Brain pericyte (primary cell): ENCODE results near the gene PAQR4.

Experiments
- DNase-seq: peaks from one replicate; pipeline ENCODE4 v3.0.0-alpha.2; 2012; ENCODE audit warnings: low read depth, low spot score

PAQR4 gene

DNA sequence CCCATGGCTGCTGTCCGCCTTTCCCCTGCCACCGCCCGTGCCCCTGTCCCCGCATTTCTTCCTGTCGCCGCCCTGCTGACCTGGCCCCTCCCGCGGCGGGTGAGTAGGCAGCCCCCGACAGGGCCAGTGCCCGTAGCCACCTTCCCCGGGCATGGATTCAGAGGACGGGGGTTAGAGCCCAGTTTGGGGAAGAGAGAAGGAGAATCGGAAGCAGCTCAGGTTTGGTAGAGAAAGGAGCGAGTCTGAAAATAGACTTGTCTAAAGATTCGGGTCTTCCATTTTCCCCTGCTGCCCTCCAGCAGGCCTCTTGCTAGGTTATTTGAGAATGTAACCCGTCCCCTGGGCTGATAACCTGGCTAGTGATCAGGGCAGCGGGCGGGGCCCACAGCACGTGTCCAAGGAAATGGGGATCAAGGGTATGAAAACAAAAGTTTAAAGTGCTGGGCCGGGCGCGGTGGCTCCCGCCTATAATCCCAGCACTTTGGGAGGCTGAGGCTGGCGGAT lies 35.7 kb downstream of the PAQR4 start:
- no peak for DNase-seq

DNA sequence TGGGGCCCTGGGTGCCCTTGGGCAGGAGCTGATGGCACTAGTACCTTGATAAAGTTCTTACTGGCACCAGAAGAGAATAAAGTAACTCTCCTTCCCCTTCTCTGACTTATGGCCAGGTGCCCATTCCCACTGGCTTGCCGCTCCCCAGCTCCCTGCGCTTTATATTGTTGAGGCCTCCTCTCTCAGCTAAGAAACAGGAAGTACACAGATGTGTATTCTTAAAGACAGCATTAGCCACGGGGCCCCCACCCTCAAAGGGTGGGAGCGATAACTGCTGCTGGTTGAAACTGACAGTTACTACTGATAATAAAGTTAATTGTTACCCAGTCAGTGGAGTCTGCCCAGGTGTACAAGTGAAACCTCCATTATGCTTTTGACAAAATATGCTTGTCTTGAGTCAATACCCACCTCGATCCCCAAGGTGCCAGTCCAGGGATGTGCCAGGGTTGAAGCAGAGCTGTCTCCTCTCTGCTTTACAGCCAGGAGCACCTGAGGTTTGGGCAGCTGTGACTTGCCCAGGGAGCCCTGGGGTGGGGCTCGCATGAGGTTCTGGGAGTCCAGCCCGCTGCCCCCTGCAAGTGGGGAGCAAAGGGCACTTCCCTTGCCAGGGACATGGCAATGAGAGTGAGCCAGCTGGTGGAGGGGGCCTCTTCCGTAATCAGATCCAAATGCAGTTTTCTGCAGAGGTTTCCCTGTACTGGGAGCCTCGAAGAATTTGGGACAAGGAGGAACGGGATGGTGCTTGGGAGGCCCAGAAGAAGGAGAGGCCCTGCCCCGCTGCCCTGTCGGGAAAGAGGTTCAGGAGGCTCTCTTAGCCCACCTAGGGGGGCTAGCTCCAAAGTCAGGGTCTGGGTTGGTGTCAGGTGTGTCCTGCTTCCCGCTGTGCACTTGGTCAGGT lies 38.2 kb downstream of the PAQR4 start:
- DNase-seq: no peak

GRCh38 chr16:3007957-3008689 lies 39.0 kb downstream of the PAQR4 start:
- DNase-seq: no peak

DNA sequence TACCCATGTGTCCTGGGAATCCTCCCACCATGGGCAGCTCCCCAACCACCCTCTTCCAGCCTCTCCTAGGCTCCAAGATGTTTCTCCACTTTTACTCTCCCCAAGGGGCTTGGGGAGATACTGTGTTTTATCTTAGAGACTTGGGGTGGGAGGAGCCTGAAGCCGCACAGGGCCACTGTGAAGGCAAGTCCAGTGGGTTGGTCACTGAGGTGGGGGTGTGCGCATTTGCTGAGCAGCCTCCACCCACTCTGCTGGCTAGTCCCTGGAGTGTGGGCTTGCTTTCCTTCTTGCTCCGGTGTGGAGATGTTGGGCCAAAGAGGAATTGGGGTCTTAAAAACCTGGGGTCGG lies 39.5 kb downstream of the PAQR4 start:
- no peak for DNase-seq

DNA sequence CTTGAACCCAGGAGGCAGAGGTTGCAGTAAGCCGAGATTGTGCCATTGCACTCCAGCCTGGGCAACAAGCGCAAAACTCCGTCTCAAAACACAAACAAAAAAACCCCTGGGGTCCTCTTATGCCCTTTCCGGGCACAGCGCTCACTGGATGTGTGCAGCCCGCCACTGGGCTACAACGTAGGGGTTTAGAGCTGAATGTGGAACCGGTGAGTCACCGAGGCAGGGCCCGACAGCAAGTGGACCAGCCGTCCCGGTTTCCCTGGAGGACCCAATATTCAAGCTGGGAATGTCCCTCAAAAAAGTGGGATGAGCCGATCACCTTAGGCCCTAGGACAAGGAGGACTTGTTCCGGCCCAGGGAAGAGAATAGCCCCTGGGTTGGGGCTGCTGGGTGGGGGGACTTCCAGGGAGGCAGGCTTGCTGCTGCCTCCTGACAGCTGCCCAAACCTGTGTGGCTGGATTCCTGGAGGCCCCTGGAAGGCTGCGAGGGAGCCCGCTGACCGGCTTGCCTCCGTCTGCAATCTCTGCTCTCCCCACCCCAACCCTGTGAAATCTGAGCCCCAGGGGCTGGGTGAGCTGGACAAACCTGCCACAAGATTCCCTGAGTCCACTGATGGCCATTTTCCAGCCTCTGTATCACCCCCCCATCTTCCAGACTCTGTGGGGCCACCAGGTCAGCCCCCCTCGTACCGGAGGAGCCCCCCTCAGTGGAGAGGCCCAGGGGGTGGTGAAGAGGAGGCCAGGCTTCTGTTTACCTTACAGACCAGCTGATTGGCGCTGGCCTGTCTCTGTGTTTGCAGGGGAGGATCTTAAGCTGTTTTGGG lies 40.6 kb downstream of the PAQR4 start:
- DNase-seq: no peak

GRCh38 chr16:3010510-3010909 lies 41.4 kb downstream of the PAQR4 start:
- no peak for DNase-seq

DNA sequence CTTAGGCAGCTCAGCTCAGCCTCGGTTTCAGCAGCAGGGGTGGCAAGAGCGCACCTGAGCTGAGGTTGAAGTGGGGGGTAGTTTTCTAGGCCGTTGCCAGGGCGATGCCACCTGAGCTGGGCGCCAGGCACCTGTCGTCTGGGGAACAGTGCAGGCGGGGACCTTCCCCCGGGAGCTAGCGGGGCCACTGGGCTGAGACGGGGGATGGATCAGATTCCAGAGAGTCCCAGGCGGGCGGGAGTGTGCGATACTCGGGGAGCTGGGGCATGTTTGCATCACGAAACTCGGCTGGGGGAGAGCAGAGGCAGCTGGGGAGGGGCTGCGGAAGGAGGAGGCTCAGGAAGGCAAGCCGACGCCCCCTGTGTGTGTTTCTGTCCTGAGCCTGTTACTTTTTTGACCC lies 43.1 kb downstream of the PAQR4 start:
- DNase-seq: no peak

- DNase-seq: no peak
These were observed 43.8 kb downstream of the PAQR4 start, which contains the start of gene CLDN9 for GRCh38 chr16:3012828-3013420. Gene CLDN9, plus strand, starts transcription at chr16:3012923. Its CDS starts 440 bp downstream, at chr16:3013363.

- DNase-seq: no peak
These were observed 44.4 kb downstream of the PAQR4 start for GRCh38 chr16:3013491-3013951.

DNA sequence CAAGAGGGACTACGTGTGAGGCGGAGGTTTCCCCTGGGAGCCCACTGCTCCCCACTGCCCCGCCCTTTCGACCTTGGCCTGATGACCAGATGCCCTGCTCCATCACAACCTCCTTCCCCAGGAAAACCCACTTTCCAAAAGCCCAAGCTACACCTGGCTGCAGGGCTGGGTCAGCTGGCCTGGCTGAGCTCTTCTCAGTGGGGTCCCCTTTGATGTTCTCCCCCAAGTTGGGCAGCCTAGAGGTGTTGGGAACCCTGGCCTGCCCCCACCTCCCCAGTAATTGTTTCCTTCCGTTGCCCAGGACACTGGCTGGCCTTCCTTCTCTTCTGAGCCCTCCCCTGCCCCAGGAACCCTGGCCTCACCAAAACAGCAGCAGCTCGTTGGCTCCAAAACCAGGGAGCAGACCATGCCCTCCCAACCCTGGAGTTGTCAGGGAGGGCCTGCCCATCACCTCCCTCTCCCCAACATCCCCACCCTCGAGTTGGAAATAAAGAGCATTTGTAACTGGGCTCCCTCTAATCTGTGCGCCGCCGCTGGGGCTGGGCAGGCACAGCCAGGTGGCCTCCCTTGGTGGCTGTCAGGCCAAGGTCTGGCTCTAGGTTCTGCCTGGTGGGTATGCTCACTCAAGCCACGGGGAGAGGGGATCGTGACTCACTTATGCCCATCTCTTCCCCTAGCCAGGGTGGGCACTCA lies 45.0 kb downstream of the PAQR4 start:
- DNase-seq: no peak

DNA sequence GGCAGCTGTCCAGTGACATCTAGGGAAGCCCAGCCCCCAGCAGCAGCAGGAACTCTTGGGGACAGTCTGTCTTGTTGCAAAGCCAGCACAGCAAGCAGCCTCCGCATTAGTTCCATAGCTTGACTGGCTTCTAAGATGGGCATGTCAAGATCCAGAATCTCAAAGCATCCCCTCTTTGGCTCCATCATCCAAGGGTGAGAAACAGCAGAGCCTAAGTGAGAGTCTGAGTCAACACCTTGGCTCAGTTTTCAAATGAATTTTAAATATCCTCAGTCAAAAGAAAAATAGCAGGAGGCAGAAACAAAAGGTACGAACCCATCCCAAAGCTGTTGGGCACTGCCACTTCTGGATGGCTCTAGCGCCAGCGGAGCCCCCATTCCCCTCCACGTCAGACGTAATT lies 45.8 kb downstream of the PAQR4 start:
- DNase-seq: no peak

DNA sequence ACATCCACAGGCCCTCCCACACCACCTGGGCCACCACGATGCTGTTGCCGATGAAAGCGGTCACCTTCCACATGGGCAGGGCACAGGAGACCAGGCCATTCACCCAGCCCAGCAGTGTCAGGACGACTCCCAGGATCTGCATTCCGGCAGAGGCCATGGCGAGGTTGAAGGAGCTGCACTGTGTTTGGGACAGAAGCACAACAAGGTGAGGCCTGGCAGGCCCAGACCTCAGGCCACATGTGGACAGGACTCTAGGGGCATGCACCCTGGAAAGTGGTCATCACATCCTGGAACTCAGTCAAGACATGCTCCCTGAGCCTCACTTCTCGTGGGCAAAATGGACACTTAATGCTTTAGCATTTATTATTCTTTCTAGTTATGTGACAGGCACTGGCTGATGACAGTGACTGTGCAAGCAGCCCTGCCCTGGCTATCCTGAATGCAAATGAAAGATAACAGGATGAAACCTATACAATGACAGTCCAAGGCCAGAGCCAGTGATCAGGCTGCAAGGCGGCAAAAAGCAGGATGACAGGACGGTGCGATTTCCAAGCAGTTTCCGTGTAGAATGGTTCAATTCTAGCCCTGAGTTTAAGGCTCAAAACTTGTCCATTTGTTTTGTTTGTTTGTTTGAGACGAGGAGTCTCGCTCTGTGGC lies 46.8 kb downstream of the PAQR4 start:
- DNase-seq: no peak

GRCh38 chr16:3017344-3017743 lies 48.2 kb downstream of the PAQR4 start:
- no peak for DNase-seq

DNA sequence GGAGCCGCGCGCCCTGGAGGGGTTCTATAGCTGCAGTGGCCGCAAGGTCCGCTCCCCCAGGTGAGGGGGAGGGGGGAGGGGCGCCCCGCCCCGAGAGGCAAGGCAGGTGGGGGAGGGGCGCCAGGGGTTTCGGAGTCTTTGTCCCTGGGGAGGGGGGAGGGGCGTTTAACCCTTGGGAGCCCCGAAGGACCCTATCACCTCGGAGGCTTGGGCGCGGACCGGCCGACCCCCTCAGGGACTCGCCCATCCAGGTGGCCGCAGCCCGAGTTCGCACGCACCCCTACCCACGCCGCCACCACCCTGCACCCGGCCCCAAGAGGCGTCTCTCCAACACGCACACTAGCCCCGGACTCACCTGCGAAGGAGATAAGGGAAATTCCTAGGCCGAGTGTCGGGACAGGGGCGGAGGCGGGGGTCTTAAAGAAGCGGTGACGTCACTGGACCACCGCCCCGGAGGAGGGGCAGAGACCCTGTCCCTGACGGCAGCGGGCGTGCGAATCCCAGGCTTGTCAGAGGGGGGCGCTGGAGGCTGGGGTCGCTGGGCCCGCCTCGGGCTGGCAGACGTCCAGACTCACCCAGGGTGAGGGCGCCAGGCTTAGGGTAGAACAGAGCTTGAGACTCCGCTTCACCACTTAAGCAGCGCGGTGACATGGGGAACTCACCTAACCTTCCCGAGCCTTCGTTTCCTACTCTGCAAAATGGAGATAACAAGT lies 48.8 kb downstream of the PAQR4 start, which contains the start of gene CLDN6:
Gene CLDN6, minus strand, starts transcription at position 390 of the 713 bp plus-strand sequence. CDS start 2,162 bp downstream, outside the sequence.
- DNase-seq: no peak

- DNase-seq: no peak
These were observed 50.6 kb downstream of the PAQR4 start for GRCh38 chr16:3019594-3020246.

DNA sequence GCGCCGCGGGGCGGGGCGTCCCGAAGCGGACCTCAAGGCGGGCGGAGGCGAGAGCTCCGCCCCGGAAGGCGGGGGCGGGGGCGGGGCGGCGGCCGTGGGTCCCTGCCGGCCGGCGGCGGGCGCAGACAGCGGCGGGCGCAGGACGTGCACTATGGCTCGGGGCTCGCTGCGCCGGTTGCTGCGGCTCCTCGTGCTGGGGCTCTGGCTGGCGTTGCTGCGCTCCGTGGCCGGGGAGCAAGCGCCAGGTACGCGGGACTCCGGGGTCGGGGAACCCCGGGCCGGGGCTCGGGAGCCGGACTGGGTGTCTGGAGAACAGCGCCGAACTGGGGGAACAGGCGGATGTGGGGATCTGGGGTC lies 51.1 kb downstream of the PAQR4 start, which contains the start of gene TNFRSF12A:
Gene TNFRSF12A, plus strand, starts transcription at position 122 of the 357 bp plus-strand sequence. Its CDS starts 30 bp downstream, at position 152.
- no peak for DNase-seq

GRCh38 chr16:3020604-3021448 lies 51.7 kb downstream of the PAQR4 start:
- no peak for DNase-seq
